Activated CD4-positive, alpha-beta T cell treated with anti-CD3 and anti-CD28 coated beads for 24 hours (primary cell): ENCODE results near the gene OAS3.
A peak's percentile ranks its signal among the peaks of the same experiment; 100 is the strongest.
"Not testable (repeated sequence)": the region's sequence is repeated elsewhere in the genome, so short reads cannot be mapped to it uniquely, and the experiment has no call there.

Source experiments
- DNase-seq, 2 donors: peaks; one replicate each; pipeline ENCODE4 v3.0.0-alpha.2; 2020; ENCODE audit warnings: low read depth in 2 of 2

The OAS3 gene

GRCh38 chr12:112950701-112951100, 12.4 kb downstream of the OAS3 start:
- no peak for DNase-seq

GRCh38 chr12:112957125-112957524, 18.9 kb downstream of the OAS3 start:
- not testable (repeated sequence) for DNase-seq

GRCh38 chr12:112961074-112961473, 22.8 kb downstream of the OAS3 start:
- no peak for DNase-seq

GRCh38 chr12:112961536-112961935, 23.3 kb downstream of the OAS3 start:
- DNase-seq: no peak

- no peak for DNase-seq
These were observed 24.3 kb downstream of the OAS3 start for GRCh38 chr12:112962561-112962960.

GRCh38 chr12:112963227-112963861, 25.1 kb downstream of the OAS3 start:
- no peak for DNase-seq

- no peak for DNase-seq
These were observed 25.9 kb downstream of the OAS3 start for GRCh38 chr12:112964067-112964670.

- no peak for DNase-seq
These were observed 26.6 kb downstream of the OAS3 start for GRCh38 chr12:112964915-112965314.

GRCh38 chr12:112965643-112966042, 27.4 kb downstream of the OAS3 start:
- no peak for DNase-seq

GRCh38 chr12:112967306-112967705, 29.0 kb downstream of the OAS3 start:
- DNase-seq: no peak

GRCh38 chr12:112967858-112968257, 29.6 kb downstream of the OAS3 start:
- DNase-seq: no peak

GRCh38 chr12:112969547-112970306, 31.5 kb downstream of the OAS3 start:
- DNase-seq: no peak

GRCh38 chr12:112970391-112970790, 32.1 kb downstream of the OAS3 start:
- DNase-seq: no peak

- no peak for DNase-seq
These were observed 33.0 kb downstream of the OAS3 start for GRCh38 chr12:112971248-112971647.

- no peak for DNase-seq
These were observed 34.9 kb downstream of the OAS3 start for GRCh38 chr12:112973011-112973735.

GRCh38 chr12:112973818-112974231, 35.6 kb downstream of the OAS3 start:
- no peak for DNase-seq

GRCh38 chr12:112974904-112975303, 36.6 kb downstream of the OAS3 start:
- DNase-seq: no peak

- DNase-seq: no peak
These were observed 38.9 kb downstream of the OAS3 start for GRCh38 chr12:112977139-112977538.

- DNase-seq: no peak
These were observed 39.4 kb downstream of the OAS3 start for GRCh38 chr12:112977641-112978040.

- peak; percentile 58 to 63 for DNase-seq
These were observed 40.1 kb downstream of the OAS3 start, which contains the start of gene OAS2 for GRCh38 chr12:112978163-112979040. OAS2 (plus strand) TSS chr12:112978519; CDS start chr12:112978609, 90 bp downstream.

- peak; percentile 15 to 20 for DNase-seq
These were observed 40.9 kb downstream of the OAS3 start for GRCh38 chr12:112979041-112979680.
